ENCODE data around the gene CEP85L. TPM values are rescaled to one million over a fixed set of nuclear protein-coding genes. Genes with fewer than 3 reads are reported as not detected.

Gene CEP85L
- total RNA-seq, 1 donor from 2014 or later: 22.2 TPM

DNA sequence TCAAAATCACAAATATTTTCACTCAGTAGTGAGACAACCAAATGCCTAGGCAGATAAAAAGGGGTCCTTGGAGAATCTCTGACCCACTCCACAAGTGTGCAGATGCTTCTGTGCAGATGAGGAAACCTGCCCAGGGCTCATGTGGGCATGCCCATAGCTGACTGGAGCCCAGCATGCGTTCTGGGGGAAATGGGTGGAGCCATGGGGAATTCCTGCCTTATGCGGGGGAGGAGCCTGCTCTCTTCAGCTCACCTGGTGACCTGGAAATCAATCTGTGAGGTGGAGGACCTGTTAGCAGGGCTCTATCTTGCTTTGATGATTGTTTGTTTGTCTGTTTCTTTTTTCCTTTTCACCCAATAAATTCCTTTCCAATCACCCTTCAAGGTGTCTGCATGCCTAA lies 126.7 kb downstream of the CEP85L start:
- Mint-ChIP-seq H3K27me3 (ENCODE audit: unreplicated experiment) (peaks cover 2% of the 10 kb centered on the region), H3K36me3 (ENCODE audit: low read depth, unreplicated experiment) (no peaks in the 10 kb centered on the region), H3K4me1 (ENCODE audit: unreplicated experiment) (peaks cover 6% of the 10 kb centered on the region), H3K4me3 (ENCODE audit: unreplicated experiment) (no peak overlapping the region), H3K27ac (ENCODE audit: unreplicated experiment) (no peak overlapping the region), H3K9me3 (ENCODE audit: unreplicated experiment) (no peaks in the 10 kb centered on the region)
- TF ChIP-seq, protein P1, sequence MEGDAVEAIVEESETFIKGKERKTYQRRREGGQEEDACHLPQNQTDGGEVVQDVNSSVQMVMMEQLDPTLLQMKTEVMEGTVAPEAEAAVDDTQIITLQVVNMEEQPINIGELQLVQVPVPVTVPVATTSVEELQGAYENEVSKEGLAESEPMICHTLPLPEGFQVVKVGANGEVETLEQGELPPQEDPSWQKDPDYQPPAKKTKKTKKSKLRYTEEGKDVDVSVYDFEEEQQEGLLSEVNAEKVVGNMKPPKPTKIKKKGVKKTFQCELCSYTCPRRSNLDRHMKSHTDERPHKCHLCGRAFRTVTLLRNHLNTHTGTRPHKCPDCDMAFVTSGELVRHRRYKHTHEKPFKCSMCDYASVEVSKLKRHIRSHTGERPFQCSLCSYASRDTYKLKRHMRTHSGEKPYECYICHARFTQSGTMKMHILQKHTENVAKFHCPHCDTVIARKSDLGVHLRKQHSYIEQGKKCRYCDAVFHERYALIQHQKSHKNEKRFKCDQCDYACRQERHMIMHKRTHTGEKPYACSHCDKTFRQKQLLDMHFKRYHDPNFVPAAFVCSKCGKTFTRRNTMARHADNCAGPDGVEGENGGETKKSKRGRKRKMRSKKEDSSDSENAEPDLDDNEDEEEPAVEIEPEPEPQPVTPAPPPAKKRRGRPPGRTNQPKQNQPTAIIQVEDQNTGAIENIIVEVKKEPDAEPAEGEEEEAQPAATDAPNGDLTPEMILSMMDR (IDR thresholded peaks at IDR 0.05; ENCODE audit: unreplicated experiment): no peak
- DNase-seq (ENCODE audit: low spot score): no peak

DNA sequence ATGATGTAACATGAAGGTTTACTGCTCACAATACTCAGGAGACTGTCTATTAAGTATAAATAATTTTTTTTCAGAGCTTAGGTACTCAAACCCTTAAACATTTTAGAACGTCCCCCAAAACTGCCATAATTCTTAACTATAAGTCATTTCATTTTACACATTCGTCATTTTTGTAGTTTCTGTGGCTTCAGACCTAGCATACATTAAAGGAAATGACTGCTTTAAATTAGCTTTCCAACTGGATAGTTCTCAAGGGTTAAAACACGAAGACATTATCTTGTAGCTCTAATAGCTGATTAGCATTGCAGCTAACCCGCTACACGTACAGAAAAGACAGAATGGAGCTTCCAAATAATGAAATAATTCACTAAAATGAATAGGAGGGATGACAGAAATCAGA lies 128.2 kb downstream of the CEP85L start:
- Mint-ChIP-seq H3K4me3 (ENCODE audit: unreplicated experiment) (no peak overlapping the region), H3K36me3 (ENCODE audit: low read depth, unreplicated experiment) (peaks cover 4% of the 10 kb centered on the region), H3K9me3 (ENCODE audit: unreplicated experiment) (no peaks in the 10 kb centered on the region), H3K27me3 (ENCODE audit: unreplicated experiment) (peaks cover 2% of the 10 kb centered on the region), H3K27ac (ENCODE audit: unreplicated experiment) (no peak overlapping the region), H3K4me1 (ENCODE audit: unreplicated experiment) (peaks cover 6% of the 10 kb centered on the region)
- DNase-seq (ENCODE audit: low spot score): no peak
- TF ChIP-seq, protein P1 (IDR thresholded peaks at IDR 0.05; ENCODE audit: unreplicated experiment): no peak

- Mint-ChIP-seq H3K9me3 (ENCODE audit: unreplicated experiment) (no peaks in the 10 kb centered on the region), H3K27me3 (ENCODE audit: unreplicated experiment) (peaks cover 4% of the 10 kb centered on the region), H3K36me3 (ENCODE audit: low read depth, unreplicated experiment) (peaks cover 4% of the 10 kb centered on the region), H3K4me1 (ENCODE audit: unreplicated experiment) (peaks cover 6% of the 10 kb centered on the region), H3K27ac (ENCODE audit: unreplicated experiment) (no peak overlapping the region), H3K4me3 (ENCODE audit: unreplicated experiment) (no peak overlapping the region)
- DNase-seq (ENCODE audit: low spot score): no peak
- TF ChIP-seq, protein P1 (IDR thresholded peaks at IDR 0.05; ENCODE audit: unreplicated experiment): no peak
These were observed 129.0 kb downstream of the CEP85L start for GRCh38 chr6:118522422-118522821.

DNA sequence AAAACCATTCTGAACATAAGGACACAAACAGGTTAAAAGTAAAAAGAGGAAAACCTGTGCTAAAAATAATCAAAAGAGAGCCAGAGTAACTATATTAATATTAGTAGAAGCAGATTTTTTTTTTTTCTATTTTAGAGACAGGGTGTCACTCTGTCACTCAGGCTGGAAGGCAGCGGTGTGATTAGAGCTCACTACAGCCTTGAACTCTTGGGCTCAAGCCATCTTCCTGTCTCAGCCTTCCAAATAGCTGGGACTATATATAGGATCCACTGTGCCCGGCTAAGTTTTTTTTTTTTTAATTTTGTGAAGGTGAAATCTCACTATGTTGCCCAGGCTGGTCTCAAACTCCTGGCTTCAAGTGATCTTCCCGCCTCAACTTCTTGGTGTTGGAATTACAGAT lies 136.7 kb downstream of the CEP85L start:
- H3K4me3 Mint-ChIP-seq (ENCODE audit: unreplicated experiment): no peak overlapping the region
- no peaks in the 10 kb centered on the region for H3K9me3 Mint-ChIP-seq (ENCODE audit: unreplicated experiment)
- TF ChIP-seq, protein P1 (IDR thresholded peaks at IDR 0.05; ENCODE audit: unreplicated experiment): no peak

GRCh38 chr6:118511930-118512715 lies 139.3 kb downstream of the CEP85L start:
- H3K4me1 Mint-ChIP-seq (ENCODE audit: unreplicated experiment): peaks cover 5% of the 10 kb centered on the region
- H3K27ac Mint-ChIP-seq (ENCODE audit: unreplicated experiment): no peak overlapping the region
- no peak overlapping the region for H3K4me3 Mint-ChIP-seq (ENCODE audit: unreplicated experiment)
- H3K36me3 Mint-ChIP-seq (ENCODE audit: low read depth, unreplicated experiment): no peaks in the 10 kb centered on the region
- TF ChIP-seq, protein P1 (IDR thresholded peaks at IDR 0.05; ENCODE audit: unreplicated experiment): no peak
- no peaks in the 10 kb centered on the region for H3K27me3 Mint-ChIP-seq (ENCODE audit: unreplicated experiment)
- H3K9me3 Mint-ChIP-seq (ENCODE audit: unreplicated experiment): no peaks in the 10 kb centered on the region
- no peak for DNase-seq (ENCODE audit: low spot score)

More for the DNA sequence above, 136.7 kb downstream of the CEP85L start:
- H3K27ac Mint-ChIP-seq (ENCODE audit: unreplicated experiment): no peak overlapping the region
- peaks cover 4% of the 10 kb centered on the region for H3K36me3 Mint-ChIP-seq (ENCODE audit: low read depth, unreplicated experiment)
- no peaks in the 10 kb centered on the region for H3K4me1 Mint-ChIP-seq (ENCODE audit: unreplicated experiment)
- no peak for DNase-seq (ENCODE audit: low spot score)
- H3K27me3 Mint-ChIP-seq (ENCODE audit: unreplicated experiment): peaks cover 2% of the 10 kb centered on the region
